Esophagus muscularis mucosa (tissue), 3 donors: ENCODE results near the gene RRP8.

Experiments
- CTCF ChIP-seq, 3 experiments: fragments of 200-600 bp in 2 of 3; fragments of 450-650 bp in 1 of 3; sonication (generic) in 2 of 3; IDR thresholded peaks; one replicate each; pipeline ENCODE4 v1.5.1; 2017 to 2019; ENCODE audit warnings: antibody characterized with exemption in 3 of 3, mild to moderate bottlenecking in 2 of 3, moderate library complexity in 1 of 3
- POLR2A ChIP-seq: fragments of 450-650 bp; IDR thresholded peaks from one replicate; pipeline ENCODE4 v1.6.1; 2017; ENCODE audit warnings: antibody characterized with exemption, moderate library complexity, mild to moderate bottlenecking, low read depth
- POLR2AphosphoS5 ChIP-seq, 2 donors: sonication (generic); formaldehyde crosslinking; IDR thresholded peaks; one replicate each; pipeline ENCODE4 v1.6.1; 2017; ENCODE audit warnings: antibody characterized with exemption in 2 of 2

GRCh38 chr11:6611963-6612212 is 8.5 kb upstream of the RRP8 start:
- TF ChIP-seq CTCF (IDR thresholded peaks at IDR 0.05) = no peak
- no peak for TF ChIP-seq POLR2AphosphoS5 (IDR thresholded peaks at IDR 0.05)
- no peak for TF ChIP-seq POLR2A
